Keratinocyte (primary cell): ENCODE results near the gene MRPS27. TPM values are rescaled to one million over a fixed set of nuclear protein-coding genes. Genes with fewer than 3 reads are reported as not detected.

Experiments
- DNase-seq: peaks from one replicate; pipeline ENCODE4 v3.0.0-alpha.2; 2011; ENCODE audit warnings: low read depth, missing footprints, low spot score
- FAIRE-seq: peaks from 2 replicates; lab custom pipeline; 2011; peaks lifted over from hg19 to GRCh38; lab: Jason Lieb, UNC
- H2AFZ ChIP-seq: 2 replicates; pipeline ENCODE4 v1.6.0; 2012; ENCODE audit warnings: low read length, control low read depth, inconsistent platforms; ENCODE audit not compliant: control insufficient read depth
- H3K27ac ChIP-seq: 2 replicates; pipeline ENCODE4 v1.5.1; 2011; ENCODE audit warnings: low read length; ENCODE audit not compliant: control insufficient read depth, insufficient read depth
- H3K27me3 ChIP-seq: 3 replicates; pipeline ENCODE4 v1.6.0; 2011; ENCODE audit warnings: low read length; ENCODE audit not compliant: control insufficient read depth, insufficient read depth; ENCODE audit errors: extremely low read depth
- H3K36me3 ChIP-seq, 2 experiments: 2 replicates in 1 of 2; 3 replicates in 1 of 2; pipeline ENCODE4 v1.5.1; 2011; ENCODE audit warnings: low read length in 2 of 2, mild to moderate bottlenecking in 1 of 2; ENCODE audit not compliant: control insufficient read depth in 2 of 2, insufficient read depth in 2 of 2; ENCODE audit errors: extremely low read depth in 1 of 2
- H3K4me1 ChIP-seq: 3 replicates; pipeline ENCODE4 v1.5.1; 2011; ENCODE audit warnings: low read length; ENCODE audit not compliant: control insufficient read depth, insufficient read depth; ENCODE audit errors: extremely low read depth
- H3K4me2 ChIP-seq: 3 replicates; pipeline ENCODE4 v1.6.0; 2011; ENCODE audit warnings: low read depth, low read length; ENCODE audit not compliant: control insufficient read depth, insufficient read depth; ENCODE audit errors: extremely low read depth
- H3K4me3 ChIP-seq, 3 experiments: fragments of 200-600 bp in 1 of 3; sonication (generic) in 1 of 3; 2 replicates in 2 of 3; 3 replicates in 1 of 3; pipeline ENCODE4 v1.5.1; 2011 to 2016; ENCODE audit warnings: low read length in 3 of 3, mild to moderate bottlenecking in 3 of 3, control low read depth in 2 of 3, inconsistent platforms in 1 of 3, low read depth in 1 of 3, mixed read lengths in 1 of 3, mixed run types in 1 of 3, moderate library complexity in 1 of 3; ENCODE audit not compliant: control insufficient read depth in 2 of 3, insufficient read depth in 2 of 3; ENCODE audit errors: extremely low read depth in 1 of 3
- H3K79me2 ChIP-seq: 2 replicates; pipeline ENCODE4 v1.6.0; 2012; ENCODE audit warnings: low read length; ENCODE audit not compliant: control insufficient read depth, insufficient read depth
- H3K9ac ChIP-seq: 3 replicates; pipeline ENCODE4 v1.6.0; 2011; ENCODE audit warnings: low read length; ENCODE audit not compliant: control insufficient read depth, insufficient read depth; ENCODE audit errors: extremely low read depth
- H3K9me1 ChIP-seq: 3 replicates; pipeline ENCODE4 v1.6.0; 2011; ENCODE audit warnings: low read length; ENCODE audit not compliant: control insufficient read depth, insufficient read depth; ENCODE audit errors: extremely low read depth
- H3K9me3 ChIP-seq: 2 replicates; pipeline ENCODE4 v1.5.1; 2012; ENCODE audit warnings: low read depth, low read length; ENCODE audit not compliant: control insufficient read depth
- H4K20me1 ChIP-seq: 3 replicates; pipeline ENCODE4 v1.6.0; 2011; ENCODE audit warnings: low read length; ENCODE audit not compliant: control insufficient read depth, insufficient read depth; ENCODE audit errors: extremely low read depth
- EZH2 ChIP-seq: IDR thresholded peaks from one replicate; pipeline ENCODE4 v1.6.1; 2012; ENCODE audit warnings: inconsistent platforms, mild to moderate bottlenecking, low read length, moderate library complexity
- dilution Hi-C: fragments of 300-500 bp; cut with MboI; formaldehyde crosslinking; loops from one replicate; pipeline ENCODE4 v1.7.0; 2020; ENCODE audit warnings: low sequenced_read_pairs; ENCODE audit not compliant: extremely low pct_ligation_motif_present
- polyA plus RNA-seq, 5 experiments: library from polyadenylated mRNA; depleted of rRNA in 3 of 5; stranded (reverse) in 3 of 5; stranded (forward) in 1 of 5; unstranded in 1 of 5; fragments of >200 nt; gene quantifications; 1 replicate in 1 of 5; 2 replicates in 3 of 5; 3 replicates in 1 of 5; pipeline versions ENCODE4 v1.2.1 to v1.2.3, GENCODE V29; 2011 to 2012; ENCODE audit warnings: missing spikeins in 2 of 5, low read depth in 1 of 5, low replicate concordance in 1 of 5
- TF ChIP-seq, protein P1 (sequence below), 3 experiments: IDR thresholded peaks in 1 of 3; conservative IDR thresholded peaks in 1 of 3; optimal IDR thresholded peaks in 1 of 3; 2 replicates in 2 of 3; 3 replicates in 1 of 3; pipeline versions ENCODE3 to v1.5.1; 2011; ENCODE audit warnings: low read length in 3 of 3, mild to moderate bottlenecking in 3 of 3, moderate library complexity in 2 of 3, control low read depth in 1 of 3, inconsistent platforms in 1 of 3; ENCODE audit not compliant: insufficient read depth in 2 of 3; ENCODE audit errors: extremely low read depth in 1 of 3

Gene MRPS27
- polyA plus RNA-seq, 1 donor (not counting 4 experiments of a cell fraction or from before 2014, with no cell fraction given), result 98.7 TPM

DNA sequence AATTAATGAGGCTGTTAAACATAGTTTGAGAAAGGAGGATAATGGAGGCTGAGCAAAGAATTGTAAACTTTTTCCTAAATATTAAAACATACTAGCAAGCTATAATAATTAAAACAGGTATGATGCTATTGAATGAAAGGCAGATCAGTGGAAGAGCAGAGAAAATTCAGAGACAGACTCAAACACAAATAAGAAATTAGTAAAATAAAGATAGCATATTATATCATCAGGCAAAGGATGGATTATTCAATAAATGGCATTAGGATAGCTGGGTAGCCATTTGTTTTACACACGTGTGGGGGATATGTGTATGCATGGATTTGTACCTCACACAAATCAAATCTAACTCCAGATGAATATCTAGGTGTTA, 50.6 kb downstream of the MRPS27 start:
- DNase-seq, result no peak
- H3K9me3 ChIP-seq, result no peaks in the 10 kb centered on the region
- H3K9ac ChIP-seq, result no peak overlapping the region
- H3K4me1 ChIP-seq, result peaks cover 4% of the 10 kb centered on the region
- H3K4me2 ChIP-seq, result no peak overlapping the region
- peaks cover 2% of the 10 kb centered on the region for H3K9me1 ChIP-seq
- H3K36me3 ChIP-seq, result no peaks in the 10 kb centered on the region
- H3K79me2 ChIP-seq, result peaks cover 19% of the 10 kb centered on the region
- H3K4me3 ChIP-seq, result no peak overlapping the region
- dilution Hi-C loops, result no loop called here
- no peak overlapping the region for H2AFZ ChIP-seq
- no peaks in the 10 kb centered on the region for H3K27me3 ChIP-seq
- H4K20me1 ChIP-seq, result peaks cover 6% of the 10 kb centered on the region
- H3K27ac ChIP-seq, result no peak overlapping the region
- FAIRE-seq, result no peak
- TF ChIP-seq, protein P1, sequence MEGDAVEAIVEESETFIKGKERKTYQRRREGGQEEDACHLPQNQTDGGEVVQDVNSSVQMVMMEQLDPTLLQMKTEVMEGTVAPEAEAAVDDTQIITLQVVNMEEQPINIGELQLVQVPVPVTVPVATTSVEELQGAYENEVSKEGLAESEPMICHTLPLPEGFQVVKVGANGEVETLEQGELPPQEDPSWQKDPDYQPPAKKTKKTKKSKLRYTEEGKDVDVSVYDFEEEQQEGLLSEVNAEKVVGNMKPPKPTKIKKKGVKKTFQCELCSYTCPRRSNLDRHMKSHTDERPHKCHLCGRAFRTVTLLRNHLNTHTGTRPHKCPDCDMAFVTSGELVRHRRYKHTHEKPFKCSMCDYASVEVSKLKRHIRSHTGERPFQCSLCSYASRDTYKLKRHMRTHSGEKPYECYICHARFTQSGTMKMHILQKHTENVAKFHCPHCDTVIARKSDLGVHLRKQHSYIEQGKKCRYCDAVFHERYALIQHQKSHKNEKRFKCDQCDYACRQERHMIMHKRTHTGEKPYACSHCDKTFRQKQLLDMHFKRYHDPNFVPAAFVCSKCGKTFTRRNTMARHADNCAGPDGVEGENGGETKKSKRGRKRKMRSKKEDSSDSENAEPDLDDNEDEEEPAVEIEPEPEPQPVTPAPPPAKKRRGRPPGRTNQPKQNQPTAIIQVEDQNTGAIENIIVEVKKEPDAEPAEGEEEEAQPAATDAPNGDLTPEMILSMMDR (optimal IDR thresholded peaks at IDR 0.05 in 1 of 3, IDR thresholded peaks at IDR 0.05 in 1 of 3, conservative IDR thresholded peaks at IDR 0.05 in 1 of 3; ENCODE audit: extremely low read depth in 1 of 3, insufficient read depth in 2 of 3, low read length in 3 of 3), result no peak
- TF ChIP-seq EZH2, result no peak

DNA sequence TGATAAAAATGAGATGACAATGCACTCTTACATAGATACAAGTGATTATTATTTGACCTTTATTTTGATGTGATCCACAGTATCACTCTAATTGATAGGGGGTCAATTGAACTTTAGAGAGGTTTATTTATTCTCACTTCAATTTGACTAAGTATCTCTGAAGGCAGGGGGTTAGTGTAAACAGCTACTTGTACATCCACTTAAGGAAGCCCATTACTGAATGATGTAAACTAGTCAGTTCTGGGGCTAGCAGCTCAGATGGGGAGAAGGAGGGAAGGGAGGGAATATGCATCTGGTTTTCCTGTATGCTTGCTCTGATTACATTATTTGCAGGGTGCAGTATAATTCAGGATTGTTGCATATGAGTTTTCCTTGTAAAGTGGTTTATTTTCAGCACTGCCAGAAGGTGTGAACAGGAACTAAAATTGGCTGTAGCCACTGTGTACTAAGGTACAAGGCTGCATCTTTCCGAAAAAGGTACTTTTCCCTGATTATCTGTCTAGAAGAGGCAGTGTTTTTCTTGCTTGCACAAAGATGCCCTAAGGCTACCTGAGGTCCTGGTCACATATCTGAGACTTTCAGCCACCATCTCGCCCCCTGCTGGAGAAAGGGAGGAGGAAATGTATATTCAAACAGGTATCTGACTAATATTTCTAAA, 51.2 kb downstream of the MRPS27 start:
- Histone ChIP-seq H3K4me2 (no peak overlapping the region), H2AFZ (no peak overlapping the region), H3K4me1 (peaks cover 6% of the 10 kb centered on the region), H3K9me3 (no peaks in the 10 kb centered on the region), H4K20me1 (peaks cover 6% of the 10 kb centered on the region), H3K9ac (no peak overlapping the region), H3K4me3 (no peak overlapping the region), H3K27ac (no peak overlapping the region), H3K79me2 (peaks cover 18% of the 10 kb centered on the region), H3K27me3 (no peaks in the 10 kb centered on the region), H3K36me3 (no peaks in the 10 kb centered on the region), H3K9me1 (peaks cover 2% of the 10 kb centered on the region)
- DNase-seq (peak; percentile 40), FAIRE-seq (peak; percentile 46)
- TF ChIP-seq EZH2, result no peak
- TF ChIP-seq, protein P1 (optimal IDR thresholded peaks at IDR 0.05 in 1 of 3, IDR thresholded peaks at IDR 0.05 in 1 of 3, conservative IDR thresholded peaks at IDR 0.05 in 1 of 3; ENCODE audit: extremely low read depth in 1 of 3, insufficient read depth in 2 of 3, low read length in 3 of 3), result peak; percentile 63 to 80 (median 65)
- dilution Hi-C loops, result no loop called here
